Ectodermal cell (in vitro differentiated cells): ENCODE measurements around the gene SPATA2.
A peak's percentile ranks its signal among the peaks of the same experiment; 100 is the strongest.

ENCODE experiments used
- H3K27ac ChIP-seq: 2 replicates; pipeline ENCODE4 v1.7.0; 2013; ENCODE audit warnings: mild to moderate bottlenecking, low read depth, low read length; ENCODE audit not compliant: insufficient read depth, poor library complexity, severe bottlenecking
- H3K27me3 ChIP-seq: 2 replicates; pipeline ENCODE4 v1.7.0; 2013; ENCODE audit warnings: mild to moderate bottlenecking, low read length; ENCODE audit not compliant: insufficient read depth, control insufficient read depth, poor library complexity, severe bottlenecking
- H3K36me3 ChIP-seq: one replicate; pipeline ENCODE4 v1.7.0; 2013; ENCODE audit warnings: low read length; ENCODE audit not compliant: control insufficient read depth, insufficient read depth
- H3K4me1 ChIP-seq: one replicate; pipeline ENCODE4 v1.7.0; 2013; ENCODE audit warnings: low read length; ENCODE audit not compliant: control insufficient read depth, insufficient read depth
- H3K4me3 ChIP-seq: 2 replicates; pipeline ENCODE4 v1.7.0; 2013; ENCODE audit warnings: low read depth, low read length, control low read depth; ENCODE audit not compliant: insufficient read depth
- H3K9me3 ChIP-seq: 2 replicates; pipeline ENCODE4 v1.7.0; 2013; ENCODE audit warnings: mild to moderate bottlenecking, low read length, moderate library complexity; ENCODE audit not compliant: control insufficient read depth
- WGBS, 2 experiments: methylation state at CpG; one replicate each; pipeline ENCODE4 v1.1.7; 2013; ENCODE audit warnings: missing lambda C conversion rate in 2 of 2; 5-methylcytosine and 5-hydroxymethylcytosine counted together

Gene SPATA2

DNA sequence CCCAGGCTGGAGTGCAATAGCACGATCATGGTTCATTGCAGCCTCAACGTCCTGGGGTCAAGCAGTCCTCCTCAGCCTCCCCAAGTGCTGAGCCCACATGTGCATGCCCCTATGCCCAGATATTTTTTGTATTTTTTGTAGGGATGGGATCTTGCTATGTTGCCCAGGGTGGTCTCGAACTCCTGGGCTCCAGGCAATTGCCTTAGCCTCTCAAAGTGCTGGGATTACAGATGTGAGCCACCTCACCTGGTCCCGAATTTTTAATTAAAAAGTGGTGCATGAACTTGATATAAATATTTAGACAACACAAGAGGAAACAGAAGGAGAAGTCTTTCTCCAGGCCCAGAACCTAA, 13.8 kb upstream of the SPATA2 start:
- 43 to 53% methylated on average over 4 of the region's 4 CpGs for WGBS, 2 experiments
- H3K9me3 ChIP-seq = no peaks in the 10 kb centered on the region
- H3K4me1 ChIP-seq = no peaks in the 10 kb centered on the region
- no peaks in the 10 kb centered on the region for H3K36me3 ChIP-seq
- H3K27me3 ChIP-seq = no peaks in the 10 kb centered on the region
- H3K4me3 ChIP-seq = no peak overlapping the region
- H3K27ac ChIP-seq = no peak overlapping the region

DNA sequence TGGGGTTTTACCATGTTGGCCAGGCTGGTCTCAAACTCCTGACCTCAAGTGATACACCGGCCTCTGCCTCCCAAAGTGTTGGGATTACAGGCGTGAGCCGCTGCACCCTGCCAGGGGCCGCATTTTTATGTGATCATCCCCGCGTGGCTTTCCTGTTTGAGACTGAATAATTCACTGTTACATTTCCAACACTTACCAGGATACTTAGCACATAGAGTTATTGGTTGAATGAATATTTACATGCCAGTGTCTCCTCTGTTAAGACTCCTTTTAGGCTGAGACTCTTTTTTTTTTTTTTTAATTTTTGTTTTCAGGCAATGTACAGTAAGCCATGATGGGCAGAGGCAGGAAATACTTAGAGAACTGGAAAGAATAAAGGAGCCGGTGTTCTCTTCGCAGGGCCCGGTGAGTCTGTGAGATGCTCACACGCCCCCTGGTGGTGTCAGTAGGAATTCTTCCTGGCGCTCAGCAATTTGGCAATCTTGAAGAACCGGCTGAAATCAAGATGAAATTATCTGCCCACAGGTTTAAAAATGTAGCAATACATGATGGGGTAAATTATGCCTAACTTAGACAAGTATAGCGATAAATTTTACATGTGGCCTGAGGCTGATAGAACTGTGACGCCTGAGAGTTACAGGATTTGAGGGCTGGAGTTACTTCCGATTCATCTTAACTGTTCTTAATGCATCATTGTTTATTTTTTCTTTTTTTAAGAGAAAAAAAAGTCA, 13.2 kb upstream of the SPATA2 start:
- H3K27me3 ChIP-seq = no peaks in the 10 kb centered on the region
- H3K4me1 ChIP-seq = no peaks in the 10 kb centered on the region
- no peaks in the 10 kb centered on the region for H3K9me3 ChIP-seq
- 30 to 32% methylated on average over 14 to 15 of the region's 15 CpGs for WGBS, 2 experiments
- H3K36me3 ChIP-seq = no peaks in the 10 kb centered on the region
- H3K27ac ChIP-seq = no peak overlapping the region
- no peak overlapping the region for H3K4me3 ChIP-seq

DNA sequence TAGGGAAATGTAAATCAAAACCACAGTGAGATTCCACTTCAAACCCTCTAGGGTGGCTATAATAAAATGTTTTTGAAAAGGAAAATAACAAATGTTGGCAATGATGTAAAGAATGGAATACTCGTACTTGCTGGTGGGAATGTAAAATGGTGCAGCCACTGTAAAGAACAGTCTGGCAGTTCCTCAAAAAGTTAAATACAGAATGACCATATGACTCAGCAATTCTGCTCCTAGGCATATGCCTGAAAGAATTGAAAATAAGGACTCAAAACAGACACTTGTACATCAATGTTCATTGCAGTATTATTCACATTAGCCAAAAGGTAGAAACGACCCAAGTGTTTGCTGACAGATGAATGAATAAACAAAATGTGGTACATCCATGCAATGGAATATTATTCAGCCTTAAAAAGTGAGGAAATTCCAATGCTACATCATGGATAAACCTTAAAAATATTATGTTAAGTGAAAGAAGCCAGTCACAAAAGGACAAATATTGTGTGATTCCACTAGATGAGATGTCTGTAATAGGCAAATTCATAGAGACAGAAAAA, 10.6 kb upstream of the SPATA2 start:
- 89 to 90% methylated on average over 2 of the region's 2 CpGs for WGBS, 2 experiments
- H3K4me1 ChIP-seq = no peaks in the 10 kb centered on the region
- no peak overlapping the region for H3K27ac ChIP-seq
- H3K36me3 ChIP-seq = no peaks in the 10 kb centered on the region
- no peaks in the 10 kb centered on the region for H3K27me3 ChIP-seq
- no peak overlapping the region for H3K4me3 ChIP-seq
- no peaks in the 10 kb centered on the region for H3K9me3 ChIP-seq

DNA sequence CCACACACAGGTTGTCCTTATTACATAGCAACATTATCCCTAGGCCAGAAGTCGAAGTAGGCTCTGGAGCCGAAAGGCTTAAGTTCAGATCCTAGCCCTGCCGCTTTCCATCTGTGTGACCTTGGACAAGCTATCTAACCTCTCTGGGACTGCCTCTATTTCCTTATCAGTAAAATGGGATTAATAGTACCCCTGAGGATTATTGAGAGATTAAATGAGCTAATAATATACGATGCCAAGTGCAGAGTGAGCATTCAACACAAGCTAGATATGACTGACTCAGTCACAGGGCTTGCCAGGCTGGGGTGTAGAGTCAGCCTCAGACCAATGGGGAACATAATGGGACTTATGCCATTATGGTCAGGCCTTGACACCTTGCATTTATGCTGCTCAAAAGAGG, 8.9 kb upstream of the SPATA2 start:
- Histone ChIP-seq H3K9me3 (no peaks in the 10 kb centered on the region), H3K36me3 (no peaks in the 10 kb centered on the region), H3K27ac (no peak overlapping the region), H3K4me3 (no peak overlapping the region), H3K4me1 (no peaks in the 10 kb centered on the region), H3K27me3 (no peaks in the 10 kb centered on the region)
- WGBS, 2 experiments = 94 to 95% methylated on average over 4 of the region's 4 CpGs

DNA sequence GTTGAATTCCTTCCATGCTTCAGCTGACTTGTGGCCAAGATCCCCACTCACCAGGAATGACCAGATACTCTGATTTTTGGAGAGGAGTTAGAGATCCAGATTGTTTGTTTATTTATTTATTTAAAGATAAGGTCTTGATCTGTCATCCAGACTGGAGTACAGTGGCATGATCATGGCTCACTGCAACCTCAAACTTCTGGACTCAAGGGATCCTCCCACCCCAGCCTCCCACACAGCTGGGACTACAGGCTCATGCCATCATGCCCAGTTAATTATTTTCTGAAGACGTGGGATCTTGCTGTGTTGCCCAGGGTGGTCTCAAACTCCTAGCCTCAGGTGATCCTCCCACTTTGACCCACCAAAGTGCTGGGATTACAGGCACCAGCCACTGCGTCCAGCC, 4.1 kb upstream of the SPATA2 start:
- Histone ChIP-seq H3K4me1 (no peaks in the 10 kb centered on the region), H3K4me3 (no peak overlapping the region), H3K36me3 (no peaks in the 10 kb centered on the region), H3K9me3 (no peaks in the 10 kb centered on the region), H3K27ac (no peak overlapping the region), H3K27me3 (no peaks in the 10 kb centered on the region)
- 85 to 96% methylated on average over 1 to 2 of the region's 2 CpGs for WGBS, 2 experiments

DNA sequence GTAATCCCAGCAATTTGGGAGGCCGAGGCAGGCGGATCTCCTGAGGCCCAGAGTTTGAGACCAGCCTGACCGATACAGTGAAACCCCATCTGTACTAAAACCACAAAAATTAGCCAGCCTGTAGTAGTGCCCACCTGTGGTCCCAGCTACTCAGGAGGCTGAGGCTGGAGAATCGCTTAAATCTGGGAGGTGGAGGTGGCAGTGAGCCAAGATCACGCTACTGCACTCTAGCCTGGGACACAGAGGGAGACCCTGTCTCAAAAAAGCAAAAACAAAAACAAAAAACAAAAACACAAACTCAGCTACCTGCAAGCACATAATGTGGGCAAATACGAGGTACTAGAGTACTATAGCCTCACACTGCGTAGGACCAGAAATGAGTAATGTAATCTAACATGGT, 3.7 kb upstream of the SPATA2 start:
- Histone ChIP-seq H3K36me3 (no peaks in the 10 kb centered on the region), H3K9me3 (no peaks in the 10 kb centered on the region), H3K4me1 (peaks cover 4% of the 10 kb centered on the region), H3K4me3 (no peak overlapping the region), H3K27ac (no peak overlapping the region), H3K27me3 (no peaks in the 10 kb centered on the region)
- WGBS, 2 experiments = 72 to 73% methylated on average over 7 of the region's 7 CpGs

DNA sequence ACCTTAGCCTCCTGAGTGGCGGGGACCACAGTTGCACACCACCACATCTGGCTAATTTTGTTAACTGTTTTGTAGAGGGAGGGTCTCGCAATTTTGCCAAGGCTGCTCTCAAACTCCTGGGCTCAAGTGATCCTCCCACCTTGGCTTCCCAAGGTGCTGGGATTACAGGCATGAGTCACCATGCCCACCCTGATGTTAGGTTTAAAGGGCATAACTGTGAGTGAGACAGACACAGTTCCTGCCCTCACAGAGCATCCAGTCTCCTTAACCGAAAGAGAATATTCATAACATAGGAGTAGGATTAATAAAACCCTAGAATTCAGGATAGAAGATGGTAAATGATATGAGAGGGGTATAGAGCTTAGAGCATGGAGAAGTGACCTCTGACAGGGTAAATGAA, 3.1 kb upstream of the SPATA2 start:
- H3K27me3 ChIP-seq = no peaks in the 10 kb centered on the region
- no peaks in the 10 kb centered on the region for H3K36me3 ChIP-seq
- no peak overlapping the region for H3K27ac ChIP-seq
- no peak overlapping the region for H3K4me3 ChIP-seq
- 90 to 97% methylated on average over 3 of the region's 3 CpGs for WGBS, 2 experiments
- no peaks in the 10 kb centered on the region for H3K9me3 ChIP-seq
- peaks cover 10% of the 10 kb centered on the region for H3K4me1 ChIP-seq

DNA sequence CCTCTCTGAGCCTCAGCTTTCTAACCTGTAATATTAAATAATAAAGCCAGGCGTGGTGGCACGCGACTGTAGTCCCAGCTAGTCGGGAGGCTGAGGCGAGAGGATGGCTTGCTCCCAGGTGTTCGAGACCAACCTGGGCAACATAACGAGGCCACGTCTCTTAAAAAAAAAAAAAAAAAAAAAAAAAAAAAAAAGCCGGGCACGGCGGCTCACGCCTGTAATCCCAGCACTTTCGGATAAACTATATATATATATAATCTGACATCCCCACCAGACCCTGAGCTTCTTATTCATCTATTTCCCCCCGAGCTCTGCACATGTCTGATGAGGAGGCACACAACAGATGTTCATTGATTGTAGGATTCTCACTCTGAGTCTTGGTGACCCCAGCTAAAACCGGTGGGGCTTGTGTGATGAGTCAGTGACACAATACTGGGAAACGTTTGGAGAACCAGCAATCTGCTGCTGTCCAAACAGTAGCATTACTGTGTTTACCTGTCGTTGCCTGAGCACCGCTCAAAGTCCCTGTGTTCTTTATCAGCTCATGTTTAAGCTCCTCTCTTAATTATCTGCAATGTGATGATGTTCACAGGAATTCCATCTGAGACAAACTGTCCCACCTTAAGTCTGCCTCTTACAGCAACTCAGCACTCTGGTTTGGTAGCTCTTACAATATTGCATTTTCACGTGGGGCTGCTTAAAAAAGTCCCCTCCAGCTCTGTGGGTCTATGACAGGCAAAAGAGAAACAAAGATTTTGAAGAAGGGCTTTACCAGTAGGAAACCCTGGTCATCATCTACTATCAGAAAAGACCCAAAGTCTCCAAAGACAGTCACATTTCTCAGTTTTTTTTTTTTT, 1.0 kb upstream of the SPATA2 start:
- peak overlapping the region; percentile 96 for H3K4me3 ChIP-seq
- peak overlapping the region; percentile 99 for H3K27ac ChIP-seq
- H3K36me3 ChIP-seq = no peaks in the 10 kb centered on the region
- no peaks in the 10 kb centered on the region for H3K27me3 ChIP-seq
- no peaks in the 10 kb centered on the region for H3K9me3 ChIP-seq
- WGBS, 2 experiments = 65 to 71% methylated on average over 14 to 18 of the region's 19 CpGs
- H3K4me1 ChIP-seq = peaks cover 10% of the 10 kb centered on the region

DNA sequence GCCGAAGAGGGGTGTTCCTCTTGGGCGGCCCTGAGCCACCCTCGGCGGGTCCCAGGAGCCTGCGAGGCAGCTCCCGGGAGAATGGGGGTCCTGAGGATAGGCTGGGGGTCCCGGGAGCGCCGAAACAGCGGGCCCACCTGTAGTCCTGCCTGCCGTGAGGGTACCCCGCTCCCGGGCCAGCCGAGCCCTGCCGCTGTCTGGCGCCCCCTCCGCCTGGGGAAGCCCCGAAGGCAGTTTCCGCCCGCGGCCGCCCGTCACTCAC, 280 bp downstream of the SPATA2 start:
- no peaks in the 10 kb centered on the region for H3K36me3 ChIP-seq
- peak overlapping the region; percentile 96 for H3K4me3 ChIP-seq
- H3K4me1 ChIP-seq = peaks cover 15% of the 10 kb centered on the region
- WGBS, 2 experiments = 1% methylated on average over 23 of the region's 23 CpGs
- peak overlapping the region; percentile 99 for H3K27ac ChIP-seq
- H3K27me3 ChIP-seq = no peaks in the 10 kb centered on the region
- no peaks in the 10 kb centered on the region for H3K9me3 ChIP-seq

DNA sequence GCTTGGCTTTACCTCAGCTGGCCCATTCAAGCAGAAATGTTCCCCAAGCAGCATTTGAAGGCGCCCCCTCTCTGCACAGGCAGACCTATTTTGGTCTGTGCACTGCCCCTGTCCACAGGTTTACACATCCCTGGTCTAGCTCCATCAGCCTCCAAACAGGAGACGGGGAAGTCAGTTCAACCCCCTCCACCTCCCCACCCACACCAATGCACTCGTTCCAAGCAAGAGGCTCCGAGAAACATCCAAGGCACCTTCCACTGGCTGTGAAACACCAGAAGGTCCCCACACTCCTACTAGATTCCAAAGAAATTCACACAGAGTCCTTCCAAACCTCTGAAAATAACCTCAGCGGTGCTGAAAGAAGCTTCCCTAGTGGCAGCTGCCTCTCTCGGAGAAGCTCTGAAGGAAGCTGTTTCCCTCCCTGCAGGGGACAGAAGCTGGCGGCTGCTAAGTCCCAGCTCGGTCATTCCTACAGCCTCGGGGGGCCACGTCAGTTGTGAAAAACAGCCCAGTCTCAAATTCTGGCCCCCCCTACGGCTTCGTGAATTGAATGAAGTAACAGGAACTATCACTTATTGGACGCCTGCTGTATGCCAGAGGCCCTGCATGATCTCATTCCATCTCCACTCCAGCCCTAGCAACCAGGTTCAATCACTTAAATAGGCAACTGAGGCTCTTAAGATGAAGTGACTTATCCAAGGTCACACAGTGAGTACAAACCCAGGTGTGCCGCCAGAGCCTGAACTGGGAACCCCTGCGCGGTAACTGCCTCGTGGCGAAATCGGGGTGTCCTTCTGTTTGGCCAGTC, 815 bp downstream of the SPATA2 start:
- WGBS, 2 experiments = 9 to 11% methylated on average over 19 of the region's 19 CpGs
- H3K27me3 ChIP-seq = no peaks in the 10 kb centered on the region
- H3K9me3 ChIP-seq = no peaks in the 10 kb centered on the region
- H3K27ac ChIP-seq = no peak overlapping the region
- no peaks in the 10 kb centered on the region for H3K36me3 ChIP-seq
- peak overlapping the region; percentile 96 for H3K4me3 ChIP-seq
- H3K4me1 ChIP-seq = peaks cover 17% of the 10 kb centered on the region
